GM23338 (cell line): Measurements from ENCODE around the gene GMPPB. TPM values are rescaled to one million over a fixed set of nuclear protein-coding genes. Genes with fewer than 3 reads are reported as not detected.

Experiments
- ATAC-seq: fragments of 200-7000 bp; cut with Tn5 transposase; 3 replicates; pipeline ENCODE4 v1.9.1; 2020
- DNase-seq: peaks from one replicate; pipeline ENCODE4 v3.0.0-alpha.2; 2015; ENCODE audit warnings: low spot score
- H2AFZ ChIP-seq: fragments of 200-600 bp; sonication (generic); 2 replicates; pipeline ENCODE4 v1.8.0; 2016; ENCODE audit warnings: antibody characterized with exemption, mild to moderate bottlenecking, moderate library complexity
- H3F3A ChIP-seq: fragments of 200-600 bp; sonication (generic); replicated peaks from 2 replicates; pipeline ENCODE4 v1.8.0; 2017; ENCODE audit warnings: antibody characterized with exemption, mixed run types, low read depth
- H3K27ac ChIP-seq: fragments of 200-600 bp; sonication (generic); 2 replicates; pipeline ENCODE4 v1.6.1; 2016; ENCODE audit warnings: low read depth
- H3K27me3 ChIP-seq: fragments of 200-600 bp; sonication (generic); 2 replicates; pipeline ENCODE4 v1.8.0; 2016; ENCODE audit warnings: mild to moderate bottlenecking, mixed run types, moderate library complexity; ENCODE audit not compliant: insufficient read depth
- H3K36me3 ChIP-seq: fragments of 200-600 bp; sonication (generic); 2 replicates; pipeline ENCODE4 v1.8.0; 2016; ENCODE audit warnings: mild to moderate bottlenecking; ENCODE audit not compliant: insufficient read depth
- H3K4me1 ChIP-seq: fragments of 200-600 bp; sonication (generic); 2 replicates; pipeline ENCODE4 v1.8.0; 2016; ENCODE audit warnings: mild to moderate bottlenecking, moderate library complexity; ENCODE audit not compliant: insufficient read depth
- H3K4me2 ChIP-seq: fragments of 200-600 bp; sonication (generic); 2 replicates; pipeline ENCODE4 v1.7.1; 2017; ENCODE audit warnings: mixed run types
- H3K4me3 ChIP-seq: fragments of 200-600 bp; sonication (generic); 2 replicates; pipeline ENCODE4 v1.6.1; 2016; ENCODE audit warnings: mixed run types
- H3K79me2 ChIP-seq: fragments of 200-600 bp; sonication (generic); replicated peaks from 2 replicates; pipeline ENCODE4 v1.8.0; 2017; ENCODE audit warnings: mild to moderate bottlenecking; ENCODE audit not compliant: insufficient read depth
- H3K9me2 ChIP-seq: fragments of 200-600 bp; sonication (generic); 2 replicates; pipeline ENCODE4 v1.8.0; 2017; ENCODE audit not compliant: insufficient read depth
- H4K20me1 ChIP-seq: fragments of 200-600 bp; sonication (generic); replicated peaks from 2 replicates; pipeline ENCODE4 v1.8.0; 2017; ENCODE audit warnings: mild to moderate bottlenecking; ENCODE audit not compliant: insufficient read depth
- H3K27ac Mint-ChIP-seq: 2 replicates; pipeline ENCODE4 v1.8.0; 2020; ENCODE audit warnings: inconsistent platforms, mild to moderate bottlenecking, moderate library complexity, mixed read lengths
- H3K27me3 Mint-ChIP-seq: 3 replicates; pipeline ENCODE4 v1.8.0; 2022; ENCODE audit warnings: low read depth, mild to moderate bottlenecking, moderate library complexity, mixed read lengths, inconsistent platforms; ENCODE audit not compliant: insufficient read depth, poor library complexity
- H3K36me3 Mint-ChIP-seq: 3 replicates; pipeline ENCODE4 v1.8.0; 2021; ENCODE audit warnings: low read depth, mild to moderate bottlenecking, inconsistent platforms, moderate library complexity, mixed read lengths
- H3K4me1 Mint-ChIP-seq: 3 replicates; pipeline ENCODE4 v1.8.0; 2020; ENCODE audit warnings: mild to moderate bottlenecking, inconsistent platforms, mixed read lengths
- H3K4me3 Mint-ChIP-seq: 3 replicates; pipeline ENCODE4 v1.8.0; 2021; ENCODE audit warnings: moderate library complexity, mild to moderate bottlenecking, inconsistent platforms, mixed read lengths
- H3K9me3 Mint-ChIP-seq: 3 replicates; pipeline ENCODE4 v1.8.0; 2020; ENCODE audit warnings: moderate library complexity, mild to moderate bottlenecking, inconsistent platforms, mixed read lengths
- CREB1 ChIP-seq: fragments of 250-450 bp; sonication (Bioruptor Pico); IDR thresholded peaks from 2 replicates; pipeline ENCODE4 v1.5.0; 2020; ENCODE audit warnings: low read depth, mild to moderate bottlenecking, moderate library complexity
- ETS1 ChIP-seq: IDR thresholded peaks from 2 replicates; pipeline ENCODE4 v1.6.1; 2016; ENCODE audit warnings: antibody characterized with exemption
- EZH2 ChIP-seq: fragments of 200-600 bp; sonication (generic); IDR thresholded peaks from one replicate; pipeline ENCODE4 v1.8.0; 2017; ENCODE audit warnings: antibody characterized with exemption, mild to moderate bottlenecking, low read depth; ENCODE audit not compliant: unreplicated experiment
- EZH2phosphoT487 ChIP-seq: fragments of 200-600 bp; sonication (generic); IDR thresholded peaks from one replicate; pipeline ENCODE4 v1.8.1; 2018; ENCODE audit warnings: antibody characterized with exemption; ENCODE audit not compliant: unreplicated experiment
- JUNB ChIP-seq: IDR thresholded peaks from one replicate; pipeline ENCODE4 v1.6.1; 2016; ENCODE audit warnings: antibody characterized with exemption; ENCODE audit not compliant: unreplicated experiment
- NANOG ChIP-seq: IDR thresholded peaks from 2 replicates; pipeline ENCODE4 v1.6.1; 2016; ENCODE audit warnings: antibody characterized with exemption, borderline replicate concordance
- POLR2AphosphoS5 ChIP-seq: IDR thresholded peaks from 2 replicates; pipeline ENCODE4 v1.6.1; 2016; ENCODE audit warnings: antibody characterized with exemption, low read depth
- STAT1 ChIP-seq: IDR thresholded peaks from one replicate; pipeline ENCODE4 v1.6.1; 2016; ENCODE audit warnings: antibody characterized with exemption; ENCODE audit not compliant: unreplicated experiment
- ZNF114 ChIP-seq: fragments of 250-450 bp; sonication (Bioruptor Pico); IDR thresholded peaks from 2 replicates; pipeline ENCODE4 v1.5.0; 2020; ENCODE audit warnings: mild to moderate bottlenecking, moderate library complexity
- ZNF331 ChIP-seq: fragments of 250-450 bp; sonication (Bioruptor Pico); IDR thresholded peaks from 2 replicates; pipeline ENCODE4 v1.5.0; 2020; ENCODE audit warnings: low read depth, mild to moderate bottlenecking, moderate library complexity
- polyA plus RNA-seq: library from polyadenylated mRNA; unstranded; fragments of >200 nt; fragmentation: Nextera tagmentation; extraction: Ambion mirVana; gene quantifications from 2 replicates; pipeline ENCODE4 v1.2.1, GENCODE V29; 2016
- total RNA-seq: library from RNA; depleted of rRNA; stranded (reverse); fragments of >200 nt; shearing (Covaris generic); gene quantifications from 2 replicates; pipeline ENCODE4 v1.2.3, GENCODE V29; 2014
- TF ChIP-seq, protein P1 (sequence below), 2 experiments: fragments of 200-600 bp in 1 of 2; sonication (generic) in 1 of 2; conservative IDR thresholded peaks; 2 replicates each; pipeline versions ENCODE4 v1.5.1 to v1.6.1; 2016 to 2017; ENCODE audit warnings: antibody characterized with exemption in 2 of 2, low read depth in 2 of 2, mild to moderate bottlenecking in 2 of 2, moderate library complexity in 1 of 2
- TF ChIP-seq, protein P2 (sequence below): fragments of 250-450 bp; sonication (Bioruptor Pico); IDR thresholded peaks from 2 replicates; pipeline ENCODE4 v1.5.0; 2020; ENCODE audit warnings: mild to moderate bottlenecking, moderate library complexity
- TF ChIP-seq, protein P3 (sequence below): IDR thresholded peaks from one replicate; pipeline ENCODE4 v1.6.1; 2018; ENCODE audit warnings: antibody characterized with exemption; ENCODE audit not compliant: unreplicated experiment

The GMPPB gene
- total and polyA plus RNA-seq, 2 experiments from 2014 or later, result 10.2 to 36.1 TPM

GRCh38 chr3:49715611-49716121 is 8.1 kb downstream of the GMPPB start:
- peaks cover 30% of the 10 kb centered on the region for H3K27me3 Mint-ChIP-seq
- no peak for DNase-seq
- Histone ChIP-seq H2AFZ (no peak overlapping the region), H3K79me2 (no peaks in the 10 kb centered on the region), H3K9me2 (no peaks in the 10 kb centered on the region), H3K4me1 (no peaks in the 10 kb centered on the region; the same call in 1 of the 2 replicates), H3F3A (peaks cover 4% of the 10 kb centered on the region; the same call in 1 of the 2 replicates), H3K27me3 (no peaks in the 10 kb centered on the region), H4K20me1 (peaks cover 3% of the 10 kb centered on the region; the same call in 1 of the 2 replicates), H3K4me3 (no peak overlapping the region), H3K36me3 (no peaks in the 10 kb centered on the region), H3K27ac (no peak overlapping the region), H3K4me2 (no peak overlapping the region)
- peaks cover 6% of the 10 kb centered on the region for H3K36me3 Mint-ChIP-seq
- ATAC-seq, result no peak
- H3K4me3 Mint-ChIP-seq, result no peak overlapping the region
- peaks cover 15% of the 10 kb centered on the region for H3K4me1 Mint-ChIP-seq
- peaks cover 6% of the 10 kb centered on the region; the same call in 1 of the 3 replicates for H3K9me3 Mint-ChIP-seq
- TF ChIP-seq, protein P1, sequence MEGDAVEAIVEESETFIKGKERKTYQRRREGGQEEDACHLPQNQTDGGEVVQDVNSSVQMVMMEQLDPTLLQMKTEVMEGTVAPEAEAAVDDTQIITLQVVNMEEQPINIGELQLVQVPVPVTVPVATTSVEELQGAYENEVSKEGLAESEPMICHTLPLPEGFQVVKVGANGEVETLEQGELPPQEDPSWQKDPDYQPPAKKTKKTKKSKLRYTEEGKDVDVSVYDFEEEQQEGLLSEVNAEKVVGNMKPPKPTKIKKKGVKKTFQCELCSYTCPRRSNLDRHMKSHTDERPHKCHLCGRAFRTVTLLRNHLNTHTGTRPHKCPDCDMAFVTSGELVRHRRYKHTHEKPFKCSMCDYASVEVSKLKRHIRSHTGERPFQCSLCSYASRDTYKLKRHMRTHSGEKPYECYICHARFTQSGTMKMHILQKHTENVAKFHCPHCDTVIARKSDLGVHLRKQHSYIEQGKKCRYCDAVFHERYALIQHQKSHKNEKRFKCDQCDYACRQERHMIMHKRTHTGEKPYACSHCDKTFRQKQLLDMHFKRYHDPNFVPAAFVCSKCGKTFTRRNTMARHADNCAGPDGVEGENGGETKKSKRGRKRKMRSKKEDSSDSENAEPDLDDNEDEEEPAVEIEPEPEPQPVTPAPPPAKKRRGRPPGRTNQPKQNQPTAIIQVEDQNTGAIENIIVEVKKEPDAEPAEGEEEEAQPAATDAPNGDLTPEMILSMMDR (conservative IDR thresholded peaks at IDR 0.05; ENCODE audit: low read depth in 2 of 2), result no peak
- TF ChIP-seq STAT1, result no peak
- no peak for TF ChIP-seq JUNB
- no peak for TF ChIP-seq EZH2phosphoT487
- TF ChIP-seq NANOG, result no peak
- TF ChIP-seq EZH2, result no peak
- no peak for TF ChIP-seq POLR2AphosphoS5
- TF ChIP-seq ETS1, result no peak
- TF ChIP-seq CREB1 (CRISPR knock-in tag), result no peak
- no peak for TF ChIP-seq ZNF331
- TF ChIP-seq, protein P2, sequence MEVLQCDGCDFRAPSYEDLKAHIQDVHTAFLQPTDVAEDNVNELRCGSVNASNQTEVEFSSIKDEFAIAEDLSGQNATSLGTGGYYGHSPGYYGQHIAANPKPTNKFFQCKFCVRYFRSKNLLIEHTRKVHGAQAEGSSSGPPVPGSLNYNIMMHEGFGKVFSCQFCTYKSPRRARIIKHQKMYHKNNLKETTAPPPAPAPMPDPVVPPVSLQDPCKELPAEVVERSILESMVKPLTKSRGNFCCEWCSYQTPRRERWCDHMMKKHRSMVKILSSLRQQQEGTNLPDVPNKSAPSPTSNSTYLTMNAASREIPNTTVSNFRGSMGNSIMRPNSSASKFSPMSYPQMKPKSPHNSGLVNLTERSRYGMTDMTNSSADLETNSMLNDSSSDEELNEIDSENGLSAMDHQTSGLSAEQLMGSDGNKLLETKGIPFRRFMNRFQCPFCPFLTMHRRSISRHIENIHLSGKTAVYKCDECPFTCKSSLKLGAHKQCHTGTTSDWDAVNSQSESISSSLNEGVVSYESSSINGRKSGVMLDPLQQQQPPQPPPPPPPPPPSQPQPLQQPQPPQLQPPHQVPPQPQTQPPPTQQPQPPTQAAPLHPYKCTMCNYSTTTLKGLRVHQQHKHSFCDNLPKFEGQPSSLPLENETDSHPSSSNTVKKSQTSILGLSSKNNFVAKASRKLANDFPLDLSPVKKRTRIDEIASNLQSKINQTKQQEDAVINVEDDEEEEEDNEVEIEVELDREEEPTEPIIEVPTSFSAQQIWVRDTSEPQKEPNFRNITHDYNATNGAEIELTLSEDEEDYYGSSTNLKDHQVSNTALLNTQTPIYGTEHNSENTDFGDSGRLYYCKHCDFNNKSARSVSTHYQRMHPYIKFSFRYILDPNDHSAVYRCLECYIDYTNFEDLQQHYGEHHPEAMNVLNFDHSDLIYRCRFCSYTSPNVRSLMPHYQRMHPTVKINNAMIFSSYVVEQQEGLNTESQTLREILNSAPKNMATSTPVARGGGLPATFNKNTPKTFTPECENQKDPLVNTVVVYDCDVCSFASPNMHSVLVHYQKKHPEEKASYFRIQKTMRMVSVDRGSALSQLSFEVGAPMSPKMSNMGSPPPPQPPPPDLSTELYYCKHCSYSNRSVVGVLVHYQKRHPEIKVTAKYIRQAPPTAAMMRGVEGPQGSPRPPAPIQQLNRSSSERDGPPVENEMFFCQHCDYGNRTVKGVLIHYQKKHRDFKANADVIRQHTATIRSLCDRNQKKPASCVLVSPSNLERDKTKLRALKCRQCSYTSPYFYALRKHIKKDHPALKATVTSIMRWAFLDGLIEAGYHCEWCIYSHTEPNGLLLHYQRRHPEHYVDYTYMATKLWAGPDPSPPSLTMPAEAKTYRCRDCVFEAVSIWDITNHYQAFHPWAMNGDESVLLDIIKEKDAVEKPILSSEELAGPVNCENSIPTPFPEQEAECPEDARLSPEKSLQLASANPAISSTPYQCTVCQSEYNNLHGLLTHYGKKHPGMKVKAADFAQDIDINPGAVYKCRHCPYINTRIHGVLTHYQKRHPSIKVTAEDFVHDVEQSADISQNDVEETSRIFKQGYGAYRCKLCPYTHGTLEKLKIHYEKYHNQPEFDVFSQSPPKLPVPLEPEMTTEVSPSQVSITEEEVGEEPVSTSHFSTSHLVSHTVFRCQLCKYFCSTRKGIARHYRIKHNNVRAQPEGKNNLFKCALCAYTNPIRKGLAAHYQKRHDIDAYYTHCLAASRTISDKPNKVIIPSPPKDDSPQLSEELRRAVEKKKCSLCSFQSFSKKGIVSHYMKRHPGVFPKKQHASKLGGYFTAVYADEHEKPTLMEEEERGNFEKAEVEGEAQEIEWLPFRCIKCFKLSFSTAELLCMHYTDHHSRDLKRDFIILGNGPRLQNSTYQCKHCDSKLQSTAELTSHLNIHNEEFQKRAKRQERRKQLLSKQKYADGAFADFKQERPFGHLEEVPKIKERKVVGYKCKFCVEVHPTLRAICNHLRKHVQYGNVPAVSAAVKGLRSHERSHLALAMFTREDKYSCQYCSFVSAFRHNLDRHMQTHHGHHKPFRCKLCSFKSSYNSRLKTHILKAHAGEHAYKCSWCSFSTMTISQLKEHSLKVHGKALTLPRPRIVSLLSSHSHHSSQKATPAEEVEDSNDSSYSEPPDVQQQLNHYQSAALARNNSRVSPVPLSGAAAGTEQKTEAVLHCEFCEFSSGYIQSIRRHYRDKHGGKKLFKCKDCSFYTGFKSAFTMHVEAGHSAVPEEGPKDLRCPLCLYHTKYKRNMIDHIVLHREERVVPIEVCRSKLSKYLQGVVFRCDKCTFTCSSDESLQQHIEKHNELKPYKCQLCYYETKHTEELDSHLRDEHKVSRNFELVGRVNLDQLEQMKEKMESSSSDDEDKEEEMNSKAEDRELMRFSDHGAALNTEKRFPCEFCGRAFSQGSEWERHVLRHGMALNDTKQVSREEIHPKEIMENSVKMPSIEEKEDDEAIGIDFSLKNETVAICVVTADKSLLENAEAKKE, result no peak
- TF ChIP-seq, protein P3, sequence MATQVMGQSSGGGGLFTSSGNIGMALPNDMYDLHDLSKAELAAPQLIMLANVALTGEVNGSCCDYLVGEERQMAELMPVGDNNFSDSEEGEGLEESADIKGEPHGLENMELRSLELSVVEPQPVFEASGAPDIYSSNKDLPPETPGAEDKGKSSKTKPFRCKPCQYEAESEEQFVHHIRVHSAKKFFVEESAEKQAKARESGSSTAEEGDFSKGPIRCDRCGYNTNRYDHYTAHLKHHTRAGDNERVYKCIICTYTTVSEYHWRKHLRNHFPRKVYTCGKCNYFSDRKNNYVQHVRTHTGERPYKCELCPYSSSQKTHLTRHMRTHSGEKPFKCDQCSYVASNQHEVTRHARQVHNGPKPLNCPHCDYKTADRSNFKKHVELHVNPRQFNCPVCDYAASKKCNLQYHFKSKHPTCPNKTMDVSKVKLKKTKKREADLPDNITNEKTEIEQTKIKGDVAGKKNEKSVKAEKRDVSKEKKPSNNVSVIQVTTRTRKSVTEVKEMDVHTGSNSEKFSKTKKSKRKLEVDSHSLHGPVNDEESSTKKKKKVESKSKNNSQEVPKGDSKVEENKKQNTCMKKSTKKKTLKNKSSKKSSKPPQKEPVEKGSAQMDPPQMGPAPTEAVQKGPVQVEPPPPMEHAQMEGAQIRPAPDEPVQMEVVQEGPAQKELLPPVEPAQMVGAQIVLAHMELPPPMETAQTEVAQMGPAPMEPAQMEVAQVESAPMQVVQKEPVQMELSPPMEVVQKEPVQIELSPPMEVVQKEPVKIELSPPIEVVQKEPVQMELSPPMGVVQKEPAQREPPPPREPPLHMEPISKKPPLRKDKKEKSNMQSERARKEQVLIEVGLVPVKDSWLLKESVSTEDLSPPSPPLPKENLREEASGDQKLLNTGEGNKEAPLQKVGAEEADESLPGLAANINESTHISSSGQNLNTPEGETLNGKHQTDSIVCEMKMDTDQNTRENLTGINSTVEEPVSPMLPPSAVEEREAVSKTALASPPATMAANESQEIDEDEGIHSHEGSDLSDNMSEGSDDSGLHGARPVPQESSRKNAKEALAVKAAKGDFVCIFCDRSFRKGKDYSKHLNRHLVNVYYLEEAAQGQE, result no peak
- no peak for TF ChIP-seq ZNF114 (CRISPR knock-in tag)
- no peak overlapping the region for H3K27ac Mint-ChIP-seq
